Right ventricle myocardium superior (tissue), 1 donor: ENCODE measurements around the gene MTERF4. TPM values are rescaled to one million over a fixed set of nuclear protein-coding genes. Genes with fewer than 3 reads are reported as not detected.

Experiments
- ATAC-seq: fragments of 200-7000 bp; cut with Tn5 transposase; one replicate; pipeline ENCODE4 v1.9.1; 2020; ENCODE audit warnings: mild to moderate bottlenecking; ENCODE audit not compliant: poor library complexity
- DNase-seq: peaks from one replicate; pipeline ENCODE4 v3.0.0-alpha.2; 2020
- intact Hi-C: fragments of 100-400 bp; cut with DNase I; formaldehyde crosslinking; loops from one replicate; pipeline ENCODE4 v1.11.2; 2022
- total RNA-seq: library from RNA; stranded (reverse); fragmentation: NEBNext Ultra II Directional; extraction: Animal tissue kit (Norgen Biotek cat#: 25700); gene quantifications from one replicate; pipeline ENCODE4 v1.2.1, GENCODE V29; 2021
- donor health status: DM: no; HTN: yes; CAD: no; lungs with severe emphysema.

The MTERF4 gene
- total RNA-seq, 1 donor from 2014 or later, result 23.8 TPM

- intact Hi-C loops, result no loop called here
- ATAC-seq (no peak), DNase-seq (no peak)
These were observed 37.2 kb downstream of the MTERF4 start for GRCh38 chr2:241064802-241065354.

- peak; percentile 62 for ATAC-seq
- no peak for DNase-seq
- intact Hi-C loops, result no loop called here
These were observed 37.9 kb downstream of the MTERF4 start for GRCh38 chr2:241064008-241064801.

GRCh38 chr2:241063587-241063986, 38.5 kb downstream of the MTERF4 start:
- DNase-seq (no peak), ATAC-seq (peak; percentile 4)
- intact Hi-C loops, result no loop called here

- intact Hi-C loops, result no loop called here
- DNase-seq (peak; percentile 54), ATAC-seq (peak; percentile 23)
These were observed 39.0 kb downstream of the MTERF4 start for GRCh38 chr2:241063093-241063551.

GRCh38 chr2:241062389-241063092, 39.5 kb downstream of the MTERF4 start:
- no peak for DNase-seq
- ATAC-seq, result no peak
- intact Hi-C loops, result no loop called here

GRCh38 chr2:241061275-241061674, 40.8 kb downstream of the MTERF4 start:
- DNase-seq (no peak), ATAC-seq (no peak)
- intact Hi-C loops, result no loop called here

- intact Hi-C loops, result no loop called here
- ATAC-seq (no peak), DNase-seq (no peak)
These were observed 48.4 kb downstream of the MTERF4 start for GRCh38 chr2:241053576-241054251.

GRCh38 chr2:241052677-241053360, 49.3 kb downstream of the MTERF4 start:
- intact Hi-C loops, result no loop called here
- no peak for ATAC-seq
- DNase-seq, result peak; percentile 42

GRCh38 chr2:241051578-241052487, 50.3 kb downstream of the MTERF4 start:
- ATAC-seq, result no peak
- intact Hi-C loops, result no loop called here
- DNase-seq, result no peak

- ATAC-seq (no peak), DNase-seq (peak; percentile 26)
- intact Hi-C loops, result no loop called here
These were observed 51.2 kb downstream of the MTERF4 start for GRCh38 chr2:241050624-241051577.

- DNase-seq (no peak), ATAC-seq (no peak)
- intact Hi-C loops, result no loop called here
These were observed 52.1 kb downstream of the MTERF4 start for GRCh38 chr2:241049739-241050623.

- DNase-seq, result no peak
- intact Hi-C loops, result no loop called here
- no peak for ATAC-seq
These were observed 53.1 kb downstream of the MTERF4 start for GRCh38 chr2:241048949-241049343.

- ATAC-seq (no peak), DNase-seq (no peak)
- intact Hi-C loops, result no loop called here
These were observed 53.7 kb downstream of the MTERF4 start for GRCh38 chr2:241048149-241048948.

- no peak for DNase-seq
- no peak for ATAC-seq
- intact Hi-C loops, result no loop called here
These were observed 54.7 kb downstream of the MTERF4 start for GRCh38 chr2:241047253-241048010.
